Suprapubic skin (tissue), 4 donors: ENCODE results near the gene THOC6. TPM values are rescaled to one million over a fixed set of nuclear protein-coding genes. Genes with fewer than 3 reads are reported as not detected.
A peak's percentile ranks its signal among the peaks of the same experiment; 100 is the strongest.

Experiments
- DNase-seq, 2 donors: peaks; one replicate each; pipeline ENCODE4 v3.0.0-alpha.2; 2019; ENCODE audit warnings: low spot score in 2 of 2
- H3K27ac ChIP-seq: fragments of 200-600 bp; sonication (generic); one replicate; pipeline ENCODE4 v1.5.1; 2019
- H3K27me3 ChIP-seq: fragments of 200-600 bp; sonication (generic); one replicate; pipeline ENCODE4 v1.5.1; 2019
- H3K36me3 ChIP-seq: fragments of 200-600 bp; sonication (generic); one replicate; pipeline ENCODE4 v1.5.1; 2019
- H3K4me1 ChIP-seq: fragments of 200-600 bp; sonication (generic); one replicate; pipeline ENCODE4 v1.5.1; 2019
- H3K4me3 ChIP-seq: fragments of 200-600 bp; sonication (generic); one replicate; pipeline ENCODE4 v1.5.1; 2019; ENCODE audit warnings: mild to moderate bottlenecking
- H3K9me3 ChIP-seq: fragments of 200-600 bp; sonication (generic); one replicate; pipeline ENCODE4 v1.5.1; 2019
- CTCF ChIP-seq, 2 donors: fragments of 200-600 bp in 1 of 2; fragments of 450-650 bp in 1 of 2; sonication (generic) in 1 of 2; IDR thresholded peaks; one replicate each; pipeline ENCODE4 v1.5.1; 2016 to 2019; ENCODE audit warnings: antibody characterized with exemption in 2 of 2, mild to moderate bottlenecking in 1 of 2, moderate library complexity in 1 of 2
- EP300 ChIP-seq: sonication (generic); formaldehyde crosslinking; IDR thresholded peaks from one replicate; pipeline ENCODE4 v1.6.1; 2017; ENCODE audit warnings: antibody characterized with exemption
- POLR2A ChIP-seq, 2 donors: fragments of 450-650 bp; IDR thresholded peaks; one replicate each; pipeline ENCODE4 v1.6.1; 2017; ENCODE audit warnings: antibody characterized with exemption in 2 of 2, mild to moderate bottlenecking in 2 of 2, moderate library complexity in 2 of 2
- POLR2AphosphoS5 ChIP-seq, 3 donors: sonication (generic); formaldehyde crosslinking; IDR thresholded peaks; one replicate each; pipeline ENCODE4 v1.6.1; 2017; ENCODE audit warnings: antibody characterized with exemption in 3 of 3
- WGBS: methylation state at CpG from one replicate; pipeline ENCODE4 v1.1.5; 2018; 5-methylcytosine and 5-hydroxymethylcytosine counted together
- total RNA-seq, 4 donors: library from RNA; depleted of rRNA; stranded (reverse); fragments of >200 nt; gene quantifications; one replicate each; pipeline ENCODE4 v1.1.0, GENCODE V29; 2016

Gene THOC6
- total RNA-seq, 4 donors from 2014 or later, result 15.8 to 27.0 (median 24.9) TPM

GRCh38 chr16:3027983-3028715, 4.3 kb downstream of the THOC6 start:
- Histone ChIP-seq H3K4me3 (peak overlapping the region; percentile 13), H3K9me3 (no peaks in the 10 kb centered on the region), H3K27me3 (peaks cover 24% of the 10 kb centered on the region), H3K36me3 (peaks cover 19% of the 10 kb centered on the region), H3K4me1 (peaks cover 55% of the 10 kb centered on the region), H3K27ac (no peak overlapping the region)
- DNase-seq, result peak in 1 of 2 donors; percentile 79
- 17% methylated on average over 4 of the region's 58 CpGs for WGBS
- no peak for TF ChIP-seq EP300
- TF ChIP-seq CTCF (IDR thresholded peaks at IDR 0.05), result peak; percentile 15 to 97

GRCh38 chr16:3028716-3029319, 5.0 kb downstream of the THOC6 start:
- no peaks in the 10 kb centered on the region for H3K9me3 ChIP-seq
- WGBS, result 54% methylated on average over 3 of the region's 15 CpGs
- no peak for DNase-seq
- H3K4me3 ChIP-seq, result no peak overlapping the region
- peaks cover 19% of the 10 kb centered on the region for H3K36me3 ChIP-seq
- no peak overlapping the region for H3K27ac ChIP-seq
- peaks cover 31% of the 10 kb centered on the region for H3K27me3 ChIP-seq
- no peak for TF ChIP-seq CTCF (IDR thresholded peaks at IDR 0.05)
- TF ChIP-seq POLR2A (IDR thresholded peaks at IDR 0.05), result no peak
- no peak for TF ChIP-seq POLR2AphosphoS5 (IDR thresholded peaks at IDR 0.05)
- TF ChIP-seq EP300, result no peak
- H3K4me1 ChIP-seq, result peaks cover 50% of the 10 kb centered on the region

GRCh38 chr16:3029491-3030221, 5.8 kb downstream of the THOC6 start:
- Histone ChIP-seq H3K27ac (no peak overlapping the region), H3K36me3 (peaks cover 19% of the 10 kb centered on the region), H3K4me1 (peaks cover 45% of the 10 kb centered on the region), H3K9me3 (no peaks in the 10 kb centered on the region), H3K4me3 (peak overlapping the region; percentile 31), H3K27me3 (peaks cover 36% of the 10 kb centered on the region)
- WGBS, result 31% methylated on average over 13 of the region's 59 CpGs
- TF ChIP-seq EP300, result no peak
- TF ChIP-seq CTCF (IDR thresholded peaks at IDR 0.05), result no peak
- TF ChIP-seq POLR2A (IDR thresholded peaks at IDR 0.05), result no peak
- TF ChIP-seq POLR2AphosphoS5 (IDR thresholded peaks at IDR 0.05), result no peak
- no peak for DNase-seq

GRCh38 chr16:3030222-3031212, 6.7 kb downstream of the THOC6 start:
- H3K27ac ChIP-seq, result no peak overlapping the region
- no peak for DNase-seq
- 87% methylated on average over 26 of the region's 33 CpGs for WGBS
- no peaks in the 10 kb centered on the region for H3K9me3 ChIP-seq
- peaks cover 42% of the 10 kb centered on the region for H3K4me1 ChIP-seq
- no peak overlapping the region for H3K4me3 ChIP-seq
- peaks cover 19% of the 10 kb centered on the region for H3K36me3 ChIP-seq
- TF ChIP-seq POLR2AphosphoS5 (IDR thresholded peaks at IDR 0.05) (no peak), EP300 (no peak), CTCF (IDR thresholded peaks at IDR 0.05) (no peak), POLR2A (IDR thresholded peaks at IDR 0.05) (no peak)
- peaks cover 44% of the 10 kb centered on the region for H3K27me3 ChIP-seq
